Measurements from ENCODE around the gene PIGX.

Gene PIGX

DNA sequence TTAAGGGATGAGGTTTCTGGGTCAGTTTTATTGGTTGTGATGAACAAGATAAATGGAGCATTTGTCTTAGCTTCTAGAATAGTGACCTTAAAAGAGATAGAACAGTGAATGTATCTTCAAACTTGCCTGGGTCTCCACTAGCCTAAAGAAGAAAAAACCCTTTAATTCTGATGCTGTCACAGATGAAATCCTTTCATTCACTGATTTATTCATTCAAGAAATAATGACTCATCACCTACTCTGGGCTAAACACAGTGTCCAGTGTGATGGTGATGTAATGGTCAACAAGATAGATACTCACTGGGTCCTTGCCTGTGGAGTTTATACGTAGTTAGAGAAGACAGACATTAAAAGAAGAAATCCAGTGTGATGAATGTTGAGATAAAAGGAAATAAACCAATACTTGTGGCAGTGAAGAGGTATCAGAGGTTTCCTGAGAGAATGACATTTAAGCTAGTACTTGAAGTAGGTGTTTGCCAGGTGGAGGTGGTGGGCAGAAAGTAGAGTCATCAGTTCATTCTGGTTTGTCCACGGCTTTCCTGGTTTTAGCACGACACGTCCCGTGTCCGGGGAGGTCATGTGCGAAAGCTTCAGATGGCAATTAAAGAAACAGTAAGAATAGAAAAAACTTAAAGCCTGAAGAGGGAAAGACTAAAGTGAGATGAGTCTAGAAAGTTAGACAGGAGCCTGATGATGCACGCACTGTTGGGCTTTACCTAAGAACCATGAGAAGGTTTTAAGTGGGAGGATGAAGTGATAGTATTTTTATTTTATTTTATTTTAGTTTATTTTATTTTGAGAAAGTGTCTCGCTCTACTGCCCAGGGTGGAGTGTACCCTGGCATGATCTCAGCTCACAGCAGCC, 45.9 kb downstream of the PIGX start:
- H3K27me3 Mint-ChIP-seq (ENCODE audit: low read depth): no peaks in the 10 kb centered on the region
- peaks cover 25% of the 10 kb centered on the region for H3K9me3 Mint-ChIP-seq
- no peak for DNase-seq (ENCODE audit: low spot score)
- H3K4me1 Mint-ChIP-seq (ENCODE audit: low read depth): peaks cover 33% of the 10 kb centered on the region
- peak overlapping the region; percentile 29 for H3K27ac Mint-ChIP-seq
- H3K4me3 Mint-ChIP-seq: no peak overlapping the region
- peaks cover 59% of the 10 kb centered on the region for H3K36me3 Mint-ChIP-seq (ENCODE audit: low read depth)

DNA sequence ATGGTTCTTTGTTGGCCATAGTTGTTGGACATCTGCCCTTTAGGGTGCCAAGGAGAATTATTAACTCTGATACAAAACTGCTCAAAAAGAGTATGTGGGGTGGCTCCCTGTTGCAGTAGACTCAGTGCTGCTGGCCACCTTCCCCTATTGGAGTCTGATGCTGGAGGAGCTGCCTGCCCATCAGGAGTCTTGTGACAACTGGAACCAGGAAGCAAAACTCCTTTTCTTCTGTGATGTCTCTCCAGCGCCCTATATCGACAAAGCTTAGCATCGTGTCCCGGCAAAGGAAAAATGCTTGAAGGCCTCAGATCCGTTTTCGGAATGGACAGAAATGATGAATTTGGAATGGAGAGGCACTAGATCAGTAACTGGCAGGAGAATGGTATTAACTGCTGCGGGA, 51.0 kb downstream of the PIGX start:
- Mint-ChIP-seq H3K27ac (no peak overlapping the region), H3K9me3 (peaks cover 4% of the 10 kb centered on the region), H3K4me1 (ENCODE audit: low read depth) (peaks cover 5% of the 10 kb centered on the region), H3K4me3 (no peak overlapping the region), H3K36me3 (ENCODE audit: low read depth) (peaks cover 24% of the 10 kb centered on the region), H3K27me3 (ENCODE audit: low read depth) (no peaks in the 10 kb centered on the region)
- no peak for DNase-seq (ENCODE audit: low spot score)

DNA sequence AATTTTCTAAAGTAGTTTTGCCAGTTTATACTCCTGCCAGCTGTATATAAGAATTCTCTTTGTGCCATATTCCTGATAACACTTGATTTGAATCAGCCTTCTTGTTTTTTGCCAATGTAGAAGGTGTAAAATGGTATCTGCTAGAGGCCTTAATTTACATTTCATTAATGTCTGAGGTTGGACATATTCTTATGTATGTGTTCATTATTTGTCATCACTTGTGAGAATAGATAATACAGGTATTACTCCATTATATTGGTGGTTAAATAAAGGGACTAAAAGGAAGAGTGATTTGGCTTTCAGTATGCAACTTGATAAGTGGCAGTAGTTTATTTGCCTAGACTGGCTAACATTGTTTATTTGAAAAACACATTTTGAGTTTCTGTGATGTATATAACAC, 53.3 kb downstream of the PIGX start:
- no peak for DNase-seq (ENCODE audit: low spot score)
- H3K4me1 Mint-ChIP-seq (ENCODE audit: low read depth): peaks cover 4% of the 10 kb centered on the region
- no peaks in the 10 kb centered on the region for H3K27me3 Mint-ChIP-seq (ENCODE audit: low read depth)
- peaks cover 4% of the 10 kb centered on the region for H3K9me3 Mint-ChIP-seq
- peak overlapping the region; percentile 9 for H3K27ac Mint-ChIP-seq
- peaks cover 16% of the 10 kb centered on the region for H3K36me3 Mint-ChIP-seq (ENCODE audit: low read depth)
- H3K4me3 Mint-ChIP-seq: no peak overlapping the region

DNA sequence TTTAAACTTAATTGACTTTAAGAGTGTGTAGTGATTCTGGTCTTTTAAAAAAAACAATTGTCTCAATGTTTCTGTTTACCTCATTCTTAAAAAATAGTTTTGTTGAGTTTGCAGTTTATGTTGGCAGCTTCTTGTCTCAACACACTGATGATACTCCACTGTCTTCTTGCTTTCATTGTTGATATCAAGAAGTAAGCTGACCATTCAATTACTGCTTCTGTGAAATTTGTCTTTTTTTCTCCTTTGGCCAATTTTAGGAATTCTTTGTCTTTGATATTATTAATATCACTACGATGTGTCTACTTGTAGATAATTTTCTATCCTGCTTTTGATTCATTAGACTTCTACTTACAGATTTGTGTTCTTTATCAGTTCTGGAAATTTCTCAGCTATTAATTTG, 58.9 kb downstream of the PIGX start:
- H3K27ac Mint-ChIP-seq: no peak overlapping the region
- H3K4me1 Mint-ChIP-seq (ENCODE audit: low read depth): peaks cover 27% of the 10 kb centered on the region
- H3K36me3 Mint-ChIP-seq (ENCODE audit: low read depth): peaks cover 25% of the 10 kb centered on the region
- no peak for DNase-seq (ENCODE audit: low spot score)
- no peak overlapping the region for H3K4me3 Mint-ChIP-seq
- H3K9me3 Mint-ChIP-seq: no peaks in the 10 kb centered on the region
- no peaks in the 10 kb centered on the region for H3K27me3 Mint-ChIP-seq (ENCODE audit: low read depth)

DNA sequence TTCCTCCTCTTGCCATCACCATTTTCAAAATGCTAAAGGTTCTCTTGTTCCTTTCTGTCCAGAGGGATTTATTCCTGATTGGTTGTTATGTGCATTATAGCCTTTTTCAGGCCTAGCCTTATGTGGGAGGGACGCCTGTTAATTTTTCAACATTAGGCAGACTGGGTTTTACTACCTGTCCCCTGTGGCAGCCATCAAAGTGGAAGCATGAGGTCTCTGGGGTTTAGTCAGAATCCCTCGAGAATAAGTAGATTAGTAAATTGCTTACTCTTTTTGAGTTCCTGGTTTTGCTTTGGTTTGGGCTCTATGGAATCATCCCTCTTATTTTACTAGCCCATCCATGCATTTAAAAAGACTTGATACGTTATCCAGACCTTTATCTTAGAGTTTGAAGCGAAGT, 59.9 kb downstream of the PIGX start:
- H3K4me3 Mint-ChIP-seq: no peak overlapping the region
- no peak overlapping the region for H3K27ac Mint-ChIP-seq
- H3K36me3 Mint-ChIP-seq (ENCODE audit: low read depth): peaks cover 25% of the 10 kb centered on the region
- DNase-seq (ENCODE audit: low spot score): no peak
- no peaks in the 10 kb centered on the region for H3K27me3 Mint-ChIP-seq (ENCODE audit: low read depth)
- peaks cover 27% of the 10 kb centered on the region for H3K4me1 Mint-ChIP-seq (ENCODE audit: low read depth)
- H3K9me3 Mint-ChIP-seq: no peaks in the 10 kb centered on the region

DNA sequence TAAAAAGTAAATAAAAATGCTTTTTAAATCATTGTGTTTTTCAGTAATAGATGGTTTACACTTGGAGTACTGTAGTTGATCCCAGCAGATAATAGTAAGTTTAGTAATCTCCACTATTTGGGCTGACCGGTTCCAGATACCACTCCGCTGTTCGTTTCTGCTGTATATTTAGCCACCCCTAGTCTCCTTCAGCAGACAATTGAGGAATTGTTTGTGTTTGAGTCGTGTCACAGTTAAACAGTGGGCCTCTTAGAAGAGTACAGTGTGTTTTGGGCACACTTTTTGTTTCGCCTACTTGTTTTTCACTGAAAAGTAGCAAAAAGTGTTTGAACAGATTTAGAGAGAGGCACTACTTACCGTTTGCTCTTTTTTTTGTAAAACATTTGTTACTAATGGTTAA, 60.7 kb downstream of the PIGX start:
- H3K27ac Mint-ChIP-seq: no peak overlapping the region
- no peaks in the 10 kb centered on the region for H3K9me3 Mint-ChIP-seq
- H3K36me3 Mint-ChIP-seq (ENCODE audit: low read depth): peaks cover 28% of the 10 kb centered on the region
- H3K4me3 Mint-ChIP-seq: no peak overlapping the region
- peaks cover 27% of the 10 kb centered on the region for H3K4me1 Mint-ChIP-seq (ENCODE audit: low read depth)
- no peaks in the 10 kb centered on the region for H3K27me3 Mint-ChIP-seq (ENCODE audit: low read depth)
- no peak for DNase-seq (ENCODE audit: low spot score)

DNA sequence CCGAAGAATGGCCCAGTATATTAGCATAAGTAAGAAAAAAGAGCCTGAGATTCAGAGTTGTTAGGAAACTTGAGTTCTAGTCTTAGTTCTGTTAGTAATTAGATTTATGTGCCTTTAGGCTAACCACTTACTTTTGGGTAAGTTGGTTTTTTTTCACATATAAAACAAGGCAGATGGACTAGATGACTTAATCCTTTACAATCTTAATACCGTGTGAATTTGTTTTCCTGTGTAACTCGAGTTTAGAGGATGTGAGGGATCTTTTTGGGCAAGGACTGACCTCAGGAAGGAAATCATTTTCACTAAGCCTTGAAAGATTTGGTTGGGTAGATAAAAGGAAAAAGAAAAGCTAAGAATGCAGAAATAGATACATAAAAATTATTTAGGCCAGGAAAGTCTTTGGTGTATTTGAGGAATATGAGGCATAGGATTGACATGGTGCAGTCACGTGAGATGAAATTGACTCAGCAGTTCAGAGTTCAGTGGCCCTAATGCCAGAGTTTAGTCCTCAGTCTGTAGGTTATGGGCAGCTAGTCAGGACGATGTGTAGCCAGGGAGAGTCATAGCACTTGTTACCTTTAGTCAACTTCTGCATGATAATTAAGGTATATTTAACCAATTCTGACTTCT, 62.1 kb downstream of the PIGX start:
- H3K4me1 Mint-ChIP-seq (ENCODE audit: low read depth): peaks cover 27% of the 10 kb centered on the region
- peaks cover 41% of the 10 kb centered on the region for H3K36me3 Mint-ChIP-seq (ENCODE audit: low read depth)
- H3K4me3 Mint-ChIP-seq: no peak overlapping the region

DNA sequence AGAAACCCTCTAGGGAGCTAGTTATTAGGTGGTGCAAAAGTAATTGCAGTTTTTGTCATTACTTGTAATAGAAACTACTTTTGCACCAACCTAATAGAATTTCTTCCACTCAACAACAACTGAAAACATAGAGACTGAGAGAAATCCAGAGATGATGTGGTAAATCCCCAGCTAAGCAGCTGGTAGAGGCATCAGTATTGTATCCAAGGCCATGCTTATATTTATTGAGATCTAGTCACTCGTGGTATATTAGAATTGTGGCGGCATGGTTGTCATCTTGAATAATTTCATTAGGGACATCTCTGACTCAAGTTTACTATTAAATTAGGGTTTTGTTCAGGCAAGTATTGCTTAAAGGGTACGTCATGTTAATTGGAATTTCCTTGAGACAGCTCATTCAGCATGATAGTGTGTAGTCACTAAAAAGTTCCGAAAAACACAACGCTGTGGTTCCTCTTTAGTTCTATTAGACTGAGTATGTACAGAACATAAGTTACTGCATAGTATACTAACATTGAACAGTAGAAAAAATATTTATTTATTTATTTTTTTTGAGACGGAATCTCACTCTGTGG, 62.8 kb downstream of the PIGX start:
- no peak for DNase-seq (ENCODE audit: low spot score)
- peaks cover 27% of the 10 kb centered on the region for H3K4me1 Mint-ChIP-seq (ENCODE audit: low read depth)
- H3K36me3 Mint-ChIP-seq (ENCODE audit: low read depth): peaks cover 47% of the 10 kb centered on the region
- peaks cover 4% of the 10 kb centered on the region for H3K9me3 Mint-ChIP-seq
- H3K27me3 Mint-ChIP-seq (ENCODE audit: low read depth): no peaks in the 10 kb centered on the region
- no peak overlapping the region for H3K4me3 Mint-ChIP-seq
- H3K27ac Mint-ChIP-seq: no peak overlapping the region

More for the DNA sequence above, 62.1 kb downstream of the PIGX start:
- H3K27ac Mint-ChIP-seq: no peak overlapping the region
- H3K27me3 Mint-ChIP-seq (ENCODE audit: low read depth): no peaks in the 10 kb centered on the region
- no peak for DNase-seq (ENCODE audit: low spot score)
- no peaks in the 10 kb centered on the region for H3K9me3 Mint-ChIP-seq

DNA sequence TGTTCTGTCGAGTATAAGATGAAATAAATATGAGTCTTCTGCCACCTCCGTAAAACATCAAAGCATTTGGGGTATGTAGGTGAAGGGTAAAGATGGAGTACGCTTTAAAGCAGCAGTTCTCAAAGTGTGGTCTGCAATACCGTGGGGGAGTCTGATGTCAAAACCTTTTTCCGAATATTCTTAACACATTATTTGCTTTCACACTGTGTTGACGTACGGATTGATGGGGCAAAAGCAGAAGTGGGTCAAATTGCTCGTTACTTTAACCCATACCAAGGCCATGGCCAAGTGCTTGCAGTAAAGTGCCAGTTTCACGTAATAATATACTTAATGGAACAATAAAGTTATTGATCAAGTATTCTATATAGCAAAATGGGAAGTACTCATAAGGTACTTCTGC, 63.8 kb downstream of the PIGX start:
- H3K36me3 Mint-ChIP-seq (ENCODE audit: low read depth): peaks cover 51% of the 10 kb centered on the region
- peaks cover 27% of the 10 kb centered on the region for H3K4me1 Mint-ChIP-seq (ENCODE audit: low read depth)

DNA sequence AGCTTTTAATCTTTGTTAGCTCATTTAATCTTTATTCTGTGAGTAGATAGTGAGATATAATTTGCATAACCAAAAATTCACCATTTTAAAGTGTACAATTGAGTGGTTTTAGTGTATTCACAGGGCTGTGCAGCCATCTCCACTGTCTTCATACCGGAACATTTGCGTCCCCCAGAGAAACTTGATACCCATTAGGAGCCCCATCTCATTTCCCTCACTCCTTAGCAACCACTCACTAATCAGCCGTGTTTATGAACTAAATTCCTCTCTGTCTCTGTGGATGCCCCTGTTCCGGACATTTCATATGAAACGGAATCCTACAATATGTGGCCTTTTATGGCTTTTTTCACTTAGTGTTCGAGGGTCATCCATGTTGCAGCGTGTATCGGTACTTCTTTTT, 65.7 kb downstream of the PIGX start:
- Mint-ChIP-seq H3K4me3 (no peak overlapping the region), H3K27ac (no peak overlapping the region), H3K9me3 (peaks cover 8% of the 10 kb centered on the region), H3K27me3 (ENCODE audit: low read depth) (no peaks in the 10 kb centered on the region), H3K4me1 (ENCODE audit: low read depth) (peaks cover 16% of the 10 kb centered on the region), H3K36me3 (ENCODE audit: low read depth) (peaks cover 49% of the 10 kb centered on the region)
- no peak for DNase-seq (ENCODE audit: low spot score)

More for the DNA sequence above, 63.8 kb downstream of the PIGX start:
- Mint-ChIP-seq H3K27me3 (ENCODE audit: low read depth) (no peaks in the 10 kb centered on the region), H3K4me3 (no peak overlapping the region), H3K27ac (peak overlapping the region; percentile 4), H3K9me3 (peaks cover 8% of the 10 kb centered on the region)
- DNase-seq (ENCODE audit: low spot score): no peak

DNA sequence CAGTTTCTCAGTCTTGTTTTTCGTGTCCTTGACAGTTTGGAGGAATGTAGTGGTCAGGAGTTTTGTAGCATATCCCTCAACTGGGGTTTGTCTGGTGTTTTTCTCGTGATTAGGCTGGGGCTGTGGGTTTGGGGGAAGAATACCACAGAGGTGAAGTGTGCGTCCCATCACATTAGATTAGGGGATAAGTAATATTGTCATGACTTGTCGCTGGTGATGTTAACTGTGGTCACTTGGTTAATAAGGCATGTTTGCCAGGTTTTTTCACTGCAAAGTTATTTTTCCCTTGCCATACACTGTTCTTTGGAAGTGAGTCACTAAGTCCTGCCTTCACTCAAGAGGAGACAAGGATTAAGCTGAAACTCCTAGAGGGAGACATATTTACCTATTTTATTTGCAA, 66.6 kb downstream of the PIGX start:
- no peaks in the 10 kb centered on the region for H3K27me3 Mint-ChIP-seq (ENCODE audit: low read depth)
- no peak for DNase-seq (ENCODE audit: low spot score)
- H3K36me3 Mint-ChIP-seq (ENCODE audit: low read depth): peaks cover 59% of the 10 kb centered on the region
- H3K27ac Mint-ChIP-seq: no peak overlapping the region
- no peak overlapping the region for H3K4me3 Mint-ChIP-seq
- peaks cover 11% of the 10 kb centered on the region for H3K4me1 Mint-ChIP-seq (ENCODE audit: low read depth)
- peaks cover 8% of the 10 kb centered on the region for H3K9me3 Mint-ChIP-seq

DNA sequence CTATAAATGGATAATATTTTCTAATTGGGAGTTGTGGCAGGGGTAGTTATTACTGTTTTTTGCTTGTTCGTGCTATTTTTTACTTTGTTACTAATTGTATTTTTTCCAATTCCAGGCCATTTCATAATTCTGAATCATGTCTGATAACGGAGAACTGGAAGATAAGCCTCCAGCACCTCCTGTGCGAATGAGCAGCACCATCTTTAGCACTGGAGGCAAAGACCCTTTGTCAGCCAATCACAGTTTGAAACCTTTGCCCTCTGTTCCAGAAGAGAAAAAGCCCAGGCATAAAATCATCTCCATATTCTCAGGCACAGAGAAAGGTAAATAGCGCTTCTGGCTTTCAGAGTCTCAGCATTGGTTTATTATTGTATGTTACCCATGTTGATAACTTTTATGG, 70.3 kb downstream of the PIGX start:
- Mint-ChIP-seq H3K4me3 (no peak overlapping the region), H3K9me3 (peaks cover 12% of the 10 kb centered on the region), H3K4me1 (ENCODE audit: low read depth) (peaks cover 2% of the 10 kb centered on the region), H3K27me3 (ENCODE audit: low read depth) (no peaks in the 10 kb centered on the region), H3K36me3 (ENCODE audit: low read depth) (peaks cover 74% of the 10 kb centered on the region), H3K27ac (no peak overlapping the region)
- DNase-seq (ENCODE audit: low spot score): no peak

Measured in T-helper 2 cell treated with Interferon-gamma antibody and Interleukin-4, amounts not matched to agents 5 μg/mL and 100 μg/mL, for 36 hours (primary cell).